COLO829 (cell line): ENCODE measurements around the gene TMEM151B.

Experiments used
- DNase-seq: peaks from one replicate; pipeline ENCODE4 v3.0.0; 2012; ENCODE audit warnings: low spot score

Gene TMEM151B

GRCh38 chr6:44232676-44233566 lies 37.3 kb upstream of the TMEM151B start:
- no peak for DNase-seq

- no peak for DNase-seq
Measured at GRCh38 chr6:44233567-44234100, 36.6 kb upstream of the TMEM151B start.

GRCh38 chr6:44234101-44235025 lies 35.9 kb upstream of the TMEM151B start:
- peak; percentile 66 for DNase-seq

- DNase-seq, result no peak
Measured at GRCh38 chr6:44235269-44235668, 35.0 kb upstream of the TMEM151B start.

- DNase-seq, result no peak
Measured at GRCh38 chr6:44235891-44236516, 34.2 kb upstream of the TMEM151B start.

- peak; percentile 75 for DNase-seq
Measured at GRCh38 chr6:44237021-44237812, 33.0 kb upstream of the TMEM151B start.

- no peak for DNase-seq
Measured at GRCh38 chr6:44237813-44238433, 32.3 kb upstream of the TMEM151B start.

- DNase-seq, result no peak
Measured at GRCh38 chr6:44238687-44239350, 31.4 kb upstream of the TMEM151B start.

- DNase-seq, result no peak
Measured at GRCh38 chr6:44243345-44243744, 26.9 kb upstream of the TMEM151B start.

GRCh38 chr6:44245391-44245911 lies 24.8 kb upstream of the TMEM151B start:
- DNase-seq, result no peak

- DNase-seq, result peak; percentile 84
Measured at GRCh38 chr6:44245912-44246662, 24.2 kb upstream of the TMEM151B start.

GRCh38 chr6:44246663-44247337 lies 23.4 kb upstream of the TMEM151B start, which contains the start of gene HSP90AB1:
TSS of gene HSP90AB1 (plus strand) at chr6:44247101. CDS start at chr6:44248630, 1,529 bp downstream.
- DNase-seq, result peak; percentile 98

GRCh38 chr6:44247338-44248302 lies 22.6 kb upstream of the TMEM151B start:
- DNase-seq, result no peak

GRCh38 chr6:44248579-44248978 lies 21.7 kb upstream of the TMEM151B start:
- DNase-seq, result no peak

- DNase-seq, result no peak
Measured at GRCh38 chr6:44249082-44249748, 21.0 kb upstream of the TMEM151B start.

GRCh38 chr6:44250067-44250717 lies 20.1 kb upstream of the TMEM151B start:
- no peak for DNase-seq
